A549 treated with AZD2906 at 1 μM for 4 hours (cell line): ENCODE results near the gene CRIP1. TPM values are rescaled to one million over a fixed set of nuclear protein-coding genes. Genes with fewer than 3 reads are reported as not detected.

Source experiments
- total RNA-seq: library from RNA; stranded (reverse); fragments of 200-300 nt; extraction: Qiagen RNA extraction; gene quantifications from 5 replicates; pipeline ENCODE4 v1.2.3, GENCODE V29; 2022

CRIP1 gene, protein sequence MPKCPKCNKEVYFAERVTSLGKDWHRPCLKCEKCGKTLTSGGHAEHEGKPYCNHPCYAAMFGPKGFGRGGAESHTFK
- 1,746 to 1,969 TPM (median 1,931 TPM) in 5 replicates for total RNA-seq

DNA sequence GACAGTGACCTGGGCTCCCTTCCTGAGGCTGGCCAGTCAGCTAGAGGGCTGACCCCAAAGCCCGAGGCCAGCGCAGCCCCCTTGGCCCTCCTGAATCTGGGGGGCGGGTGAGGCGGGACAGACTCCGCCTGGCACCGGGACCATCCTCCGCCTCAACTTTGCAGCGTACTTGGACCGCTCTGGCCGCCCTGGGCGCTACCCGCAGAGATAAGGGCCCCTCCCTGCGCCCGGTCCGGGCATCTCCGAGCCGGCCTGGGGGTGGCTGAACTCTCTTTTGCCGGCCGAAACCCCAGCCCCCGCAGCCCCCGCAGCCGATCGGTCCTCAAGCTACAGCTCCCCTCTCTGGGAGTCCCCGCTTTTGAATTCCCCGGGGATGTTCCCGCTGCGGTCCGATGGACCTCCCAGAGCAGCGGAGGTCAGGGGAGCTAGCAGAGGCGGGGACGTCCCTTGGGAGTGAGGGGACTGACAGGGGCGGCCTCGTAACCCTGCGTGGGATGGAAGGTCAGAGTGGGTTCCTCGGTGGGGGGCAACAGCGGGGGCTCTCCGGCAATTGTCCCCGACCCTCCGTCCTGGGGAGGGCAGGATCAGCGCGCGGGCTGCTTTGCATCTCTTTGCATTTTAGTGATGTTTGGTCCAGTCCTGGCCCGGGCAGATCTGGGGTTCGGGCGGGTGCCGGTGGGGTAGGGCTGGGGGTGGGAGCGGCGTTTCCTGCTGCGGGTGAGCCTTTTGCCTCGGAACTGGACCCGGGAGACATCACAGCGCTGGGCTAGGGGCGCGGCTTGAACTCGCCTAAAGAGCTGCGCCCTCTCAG lies at the start of gene CRIP1:
TSS of gene CRIP1 (plus strand) at position 724 of the 811 bp plus-strand sequence. CDS start 374 bp downstream, outside the sequence.

DNA sequence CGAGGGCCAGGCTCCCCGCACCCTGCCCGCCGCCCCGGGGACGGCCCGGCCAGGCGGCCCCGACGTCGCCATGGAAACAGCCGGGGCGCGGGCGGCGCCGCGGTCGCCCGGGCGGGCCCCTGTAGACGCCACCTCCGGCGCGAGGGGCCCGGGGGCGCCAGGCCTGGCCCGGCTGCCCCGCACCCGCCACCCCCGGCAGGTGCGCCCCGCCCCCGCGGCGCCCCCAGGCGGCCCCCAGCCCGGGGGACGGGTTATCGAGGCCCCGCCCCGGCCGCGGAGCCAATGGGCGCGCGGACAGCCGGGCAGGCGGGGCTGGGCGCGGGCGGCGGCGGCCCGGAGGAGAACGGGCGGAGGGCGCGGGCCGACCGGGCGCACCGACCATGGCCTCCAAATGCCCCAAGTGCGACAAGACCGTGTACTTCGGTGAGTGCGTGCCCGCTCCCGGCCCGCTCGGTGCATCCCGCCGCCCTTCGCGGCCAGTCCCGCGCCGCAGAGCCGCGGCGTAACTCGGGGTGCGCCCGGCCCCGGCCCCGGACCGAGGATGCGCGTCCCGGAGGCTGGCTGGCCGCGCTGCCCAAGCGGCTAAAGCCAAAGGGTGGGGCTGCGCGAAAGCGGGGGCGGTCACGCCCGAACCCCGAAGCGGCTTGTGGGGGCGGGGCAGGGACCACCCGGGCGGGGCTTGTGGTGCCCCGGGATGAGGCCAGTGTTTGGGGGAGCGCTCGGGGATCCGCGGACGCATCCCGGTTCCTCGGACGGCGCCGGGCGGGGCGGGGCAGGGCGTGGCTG lies 12.0 kb upstream of the CRIP1 start, which contains the start of gene CRIP2:
TSS of gene CRIP2 (plus strand) at position 339 of the 786 bp plus-strand sequence. CDS start at position 381, 42 bp downstream.

DNA sequence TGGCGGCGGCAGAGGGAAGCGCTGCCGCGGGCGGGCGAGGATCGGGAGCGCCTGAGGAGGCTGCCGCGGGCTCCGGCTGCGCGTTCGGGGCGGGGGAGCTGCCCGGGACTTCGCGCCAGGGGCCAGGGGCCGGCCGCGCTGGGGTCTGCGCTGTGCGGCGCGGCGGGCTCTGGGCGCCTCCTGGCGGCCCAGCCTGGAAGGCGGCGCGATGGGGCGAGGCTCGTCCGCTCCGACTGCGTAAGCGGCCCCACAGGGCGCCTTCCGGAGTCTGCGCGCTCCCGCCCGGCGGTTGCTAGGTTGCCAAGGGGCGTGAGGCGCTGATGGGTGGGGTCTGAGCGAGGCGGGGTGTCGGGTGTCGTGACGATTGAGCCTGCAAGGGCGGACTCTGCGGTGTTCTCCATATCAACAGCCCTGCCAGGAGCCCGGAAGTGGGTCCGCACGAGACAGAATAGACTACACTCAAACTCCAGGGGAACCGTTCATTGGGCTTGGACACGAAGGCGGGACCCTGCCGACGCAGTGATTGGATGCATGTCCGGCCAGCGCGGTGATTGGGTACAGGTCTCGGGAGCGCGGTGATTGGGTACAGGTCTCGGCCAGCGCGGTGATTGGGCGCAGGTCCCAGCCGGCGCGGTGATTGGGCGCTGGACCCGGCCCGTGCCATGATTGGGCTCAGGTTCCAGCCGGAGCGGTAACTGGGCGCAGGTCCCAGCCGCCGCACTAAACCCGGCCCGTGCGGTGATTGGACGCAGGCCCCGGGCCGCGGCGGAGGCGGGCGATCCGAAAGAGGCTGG lies 4.1 kb downstream of the CRIP1 start, which contains the start of gene TEDC1:
TSS of gene TEDC1 (plus strand) at position 675 of the 794 bp plus-strand sequence. CDS start 130 bp downstream, outside the sequence.

DNA sequence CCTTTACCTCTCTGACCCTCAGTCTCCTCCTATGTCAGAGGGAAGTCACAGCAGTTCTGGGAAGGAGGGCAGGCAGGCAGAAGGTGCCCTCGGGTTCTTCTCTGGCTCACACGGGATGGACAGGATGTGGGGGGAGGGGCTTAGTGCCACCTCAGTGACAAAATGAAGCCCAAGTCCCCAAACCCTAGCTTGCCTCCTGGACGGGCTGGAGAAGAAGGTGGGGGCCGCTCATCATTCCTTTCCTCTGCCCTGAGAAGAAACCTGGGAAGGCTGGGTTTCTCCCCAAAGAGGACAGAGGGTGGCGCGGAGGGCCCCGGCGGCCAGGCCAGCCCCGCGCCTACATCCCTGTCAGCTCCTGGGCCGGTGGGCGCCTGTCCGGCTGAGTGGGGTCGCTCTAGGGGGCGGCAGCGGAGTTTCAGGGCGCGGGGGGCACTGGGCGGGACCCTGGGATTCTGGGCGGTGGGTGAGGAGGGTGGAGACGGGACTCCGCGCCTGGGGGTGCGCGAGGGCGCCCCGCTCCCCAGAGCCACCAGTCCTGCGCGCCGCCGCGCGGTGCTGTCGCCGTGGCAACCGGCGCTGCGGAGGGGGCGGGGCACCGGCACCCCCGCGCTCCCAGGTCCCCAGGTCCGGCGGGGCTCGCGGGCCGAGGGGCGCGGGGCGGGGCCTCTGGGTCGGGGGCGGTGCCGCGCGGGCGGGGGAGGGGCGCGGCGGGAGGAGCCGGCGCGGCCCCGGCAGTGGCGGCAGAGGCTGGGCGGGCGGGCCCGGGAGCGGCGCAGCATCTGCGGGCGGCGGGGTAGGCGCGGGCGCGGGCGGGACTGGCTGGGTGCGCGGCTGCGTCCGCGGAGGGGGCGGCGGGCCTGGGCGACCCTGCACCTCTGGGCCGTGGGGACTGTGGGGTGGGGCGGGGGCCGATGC lies 39.4 kb downstream of the CRIP1 start, which contains the start of gene TMEM121:
TSS of gene TMEM121 (plus strand) at position 723 of the 915 bp plus-strand sequence. CDS start 2,252 bp downstream, outside the sequence.

Other genes with a start within 250 kb of the CRIP1 start
- gene BTBD6, start 238.4 kb upstream of the CRIP1 start, total RNA-seq = 31.1 to 45.1 TPM (median 41.8 TPM) in 5 replicates
- 25.7 to 29.8 TPM (median 28.7 TPM) in 5 replicates for gene BRF1, start 185.9 kb upstream of the CRIP1 start, total RNA-seq
- gene PACS2, start 172.1 kb upstream of the CRIP1 start, total RNA-seq = 20.0 to 30.1 TPM (median 25.9 TPM) in 5 replicates
- 0.10 to 0.20 TPM (median 0.14 TPM) in 5 replicates for gene TEX22, start 88.3 kb upstream of the CRIP1 start, total RNA-seq
- gene MTA1, start 67.1 kb upstream of the CRIP1 start, total RNA-seq = 51.3 to 86.8 TPM (median 72.1 TPM) in 5 replicates
- gene CRIP2, start 12.1 kb upstream of the CRIP1 start, total RNA-seq = 114 to 222 TPM (median 208 TPM) in 5 replicates
- 30.6 to 49.9 TPM (median 48.4 TPM) in 5 replicates for gene TEDC1, start 4.4 kb downstream of the CRIP1 start, total RNA-seq
- 3.8 to 9.3 TPM (median 8.8 TPM) in 5 replicates for gene TMEM121, start 39.7 kb downstream of the CRIP1 start, total RNA-seq